K562 (cell line): ENCODE data around the gene MED22.

Experiments
- CREB1 ChIP-seq, 2 experiments: sonication (generic) in 1 of 2; formaldehyde crosslinking in 1 of 2; IDR thresholded peaks; 2 replicates each; pipeline versions ENCODE4 v1.6.1 to v1.8.0; 2012 to 2022; ENCODE audit warnings: inconsistent platforms in 1 of 2, mild to moderate bottlenecking in 1 of 2, missing genetic modification reagents in 1 of 2, moderate library complexity in 1 of 2
- MAX ChIP-seq: sonication (generic); formaldehyde crosslinking; IDR thresholded peaks from 2 replicates; pipeline ENCODE4 v1.9.0; 2022; ENCODE audit warnings: mild to moderate bottlenecking, missing genetic modification reagents
- NKRF ChIP-seq: fragments of 450-650 bp; IDR thresholded peaks from 2 replicates; pipeline ENCODE4 v1.6.1; 2016; ENCODE audit warnings: borderline replicate concordance
- PCBP2 ChIP-seq: fragments of 200-400 bp; formaldehyde crosslinking; IDR thresholded peaks from 2 replicates; pipeline ENCODE4 v1.6.1; 2018; ENCODE audit warnings: low read length, low read depth, mild to moderate bottlenecking, moderate library complexity; ENCODE audit not compliant: poor library complexity, severe bottlenecking
- SLC30A9 ChIP-seq: fragments of 250-450 bp; sonication (Bioruptor Pico); IDR thresholded peaks from 2 replicates; pipeline ENCODE4 v1.8.0; 2022; ENCODE audit warnings: mild to moderate bottlenecking, moderate library complexity
- SPI1 ChIP-seq: IDR thresholded peaks from 2 replicates; pipeline ENCODE4 v1.6.1; 2011; ENCODE audit warnings: low read depth, low read length, control low read depth, borderline replicate concordance
- ZBTB43 ChIP-seq: sonication (generic); formaldehyde crosslinking; IDR thresholded peaks from 2 replicates; pipeline ENCODE4 v1.8.0; 2023; ENCODE audit warnings: mild to moderate bottlenecking, missing genetic modification reagents
- ZNF124 ChIP-seq: sonication (generic); formaldehyde crosslinking; IDR thresholded peaks from 2 replicates; pipeline ENCODE4 v1.8.1; 2022; ENCODE audit warnings: missing genetic modification reagents
- ZNF184 ChIP-seq: sonication (generic); formaldehyde crosslinking; IDR thresholded peaks from 2 replicates; pipeline ENCODE4 v1.5.0; 2020; ENCODE audit warnings: missing genetic modification reagents
- TF ChIP-seq, protein P1 (sequence below): sonication (generic); formaldehyde crosslinking; IDR thresholded peaks from 2 replicates; pipeline ENCODE4 v1.5.0; 2020; ENCODE audit warnings: missing genetic modification reagents

DNA sequence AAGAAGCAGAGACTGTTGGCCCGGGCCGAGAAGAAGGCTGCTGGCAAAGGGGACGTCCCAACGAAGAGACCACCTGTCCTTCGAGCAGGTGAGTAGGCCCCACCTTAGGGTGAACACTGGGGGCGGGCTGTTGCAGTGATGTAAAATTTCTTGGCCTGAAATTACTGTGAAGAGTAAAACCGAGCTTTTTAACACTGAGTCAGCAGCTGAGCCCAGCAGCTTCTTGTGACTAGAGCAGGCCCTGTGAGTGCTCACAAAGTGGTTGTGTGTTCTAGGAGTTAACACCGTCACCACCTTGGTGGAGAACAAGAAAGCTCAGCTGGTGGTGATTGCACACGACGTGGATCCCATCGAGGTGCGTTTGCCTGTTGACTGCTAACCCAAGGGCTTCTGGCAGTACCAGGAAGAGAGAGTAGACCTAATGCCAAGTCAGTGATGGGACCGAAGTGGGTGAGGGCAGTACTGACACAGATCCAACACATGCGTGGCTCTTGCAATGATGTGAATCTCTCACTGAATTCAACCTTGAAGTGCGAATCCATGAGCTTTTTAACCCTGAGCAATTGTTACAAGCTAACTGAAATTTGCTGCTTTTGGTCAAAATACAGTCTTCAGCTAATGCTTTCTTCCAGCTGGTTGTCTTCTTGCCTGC, 2.2 kb upstream of the MED22 start:
- TF ChIP-seq, protein P1, sequence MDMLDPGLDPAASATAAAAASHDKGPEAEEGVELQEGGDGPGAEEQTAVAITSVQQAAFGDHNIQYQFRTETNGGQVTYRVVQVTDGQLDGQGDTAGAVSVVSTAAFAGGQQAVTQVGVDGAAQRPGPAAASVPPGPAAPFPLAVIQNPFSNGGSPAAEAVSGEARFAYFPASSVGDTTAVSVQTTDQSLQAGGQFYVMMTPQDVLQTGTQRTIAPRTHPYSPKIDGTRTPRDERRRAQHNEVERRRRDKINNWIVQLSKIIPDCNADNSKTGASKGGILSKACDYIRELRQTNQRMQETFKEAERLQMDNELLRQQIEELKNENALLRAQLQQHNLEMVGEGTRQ, result no peak
- TF ChIP-seq ZNF124 (CRISPR knock-in tag) (no peak), NKRF (no peak), CREB1 (IDR thresholded peaks at IDR 0.05) (no peak), CREB1 (CRISPR knock-in tag; IDR thresholded peaks at IDR 0.05) (no peak), ZBTB43 (no peak), MAX (no peak), ZNF184 (no peak), SLC30A9 (no peak), PCBP2 (no peak), SPI1 (no peak)
